ENCODE data around the gene CKAP2L. TPM values are rescaled to one million over a fixed set of nuclear protein-coding genes. Genes with fewer than 3 reads are reported as not detected.

The CKAP2L gene
- total and polyA plus RNA-seq, 11 donors: 0.06 to 4.5 (median 0.29) TPM; not detected in 4

DNA sequence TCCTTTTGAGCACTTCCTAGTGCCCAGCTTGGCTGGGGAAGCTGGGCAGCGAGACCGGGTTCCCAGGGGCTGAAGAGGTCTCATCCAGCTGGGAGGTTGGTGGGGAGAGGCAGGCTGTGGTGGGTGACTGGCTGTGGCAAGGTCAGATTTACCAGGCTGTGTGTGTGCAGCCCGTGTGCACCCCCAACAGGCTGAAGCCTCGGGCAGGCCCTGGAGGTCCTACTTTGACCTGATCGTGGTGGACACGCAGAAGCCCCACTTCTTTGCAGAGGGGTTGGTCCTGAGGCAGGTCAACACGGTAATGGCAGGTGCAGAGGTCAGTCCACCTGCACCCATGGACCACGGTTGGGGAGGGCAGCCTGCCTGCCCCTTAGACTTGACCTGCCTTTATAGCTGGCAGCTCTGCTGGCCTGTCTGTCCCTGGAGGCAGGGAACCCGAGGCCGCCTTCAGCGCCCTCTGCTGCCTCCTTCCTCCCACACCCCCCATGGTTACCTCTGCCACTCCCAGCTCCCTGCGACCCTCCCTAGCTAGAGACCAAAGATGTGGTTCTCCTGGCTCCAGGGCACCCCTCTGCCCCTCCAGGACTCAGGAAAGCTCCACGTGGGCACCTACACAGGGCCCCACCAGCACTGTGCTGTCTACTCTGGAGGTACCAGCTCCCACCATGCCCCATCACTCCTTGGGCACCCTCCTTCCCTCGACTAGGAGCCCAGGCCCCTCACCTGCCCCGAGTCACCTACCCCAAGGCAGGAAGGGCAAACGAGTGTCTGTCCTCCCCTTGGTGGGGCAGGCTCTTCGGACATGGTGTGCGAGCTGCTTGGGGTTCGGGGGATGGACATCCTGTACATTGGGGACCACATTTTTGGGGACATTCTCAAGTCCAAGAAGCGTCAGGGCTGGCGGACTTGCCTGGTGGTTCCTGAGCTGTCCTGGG lies 39.6 kb downstream of the CKAP2L start:
- TF ChIP-seq POLR2A (IDR thresholded peaks at IDR 0.05): no peak
- TF ChIP-seq, protein P1, sequence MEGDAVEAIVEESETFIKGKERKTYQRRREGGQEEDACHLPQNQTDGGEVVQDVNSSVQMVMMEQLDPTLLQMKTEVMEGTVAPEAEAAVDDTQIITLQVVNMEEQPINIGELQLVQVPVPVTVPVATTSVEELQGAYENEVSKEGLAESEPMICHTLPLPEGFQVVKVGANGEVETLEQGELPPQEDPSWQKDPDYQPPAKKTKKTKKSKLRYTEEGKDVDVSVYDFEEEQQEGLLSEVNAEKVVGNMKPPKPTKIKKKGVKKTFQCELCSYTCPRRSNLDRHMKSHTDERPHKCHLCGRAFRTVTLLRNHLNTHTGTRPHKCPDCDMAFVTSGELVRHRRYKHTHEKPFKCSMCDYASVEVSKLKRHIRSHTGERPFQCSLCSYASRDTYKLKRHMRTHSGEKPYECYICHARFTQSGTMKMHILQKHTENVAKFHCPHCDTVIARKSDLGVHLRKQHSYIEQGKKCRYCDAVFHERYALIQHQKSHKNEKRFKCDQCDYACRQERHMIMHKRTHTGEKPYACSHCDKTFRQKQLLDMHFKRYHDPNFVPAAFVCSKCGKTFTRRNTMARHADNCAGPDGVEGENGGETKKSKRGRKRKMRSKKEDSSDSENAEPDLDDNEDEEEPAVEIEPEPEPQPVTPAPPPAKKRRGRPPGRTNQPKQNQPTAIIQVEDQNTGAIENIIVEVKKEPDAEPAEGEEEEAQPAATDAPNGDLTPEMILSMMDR (IDR thresholded peaks at IDR 0.05): peak in 1 of 12 donors; percentile 17
- no peaks in the 10 kb centered on the region for H3K9me3 ChIP-seq
- H3K4me1 ChIP-seq: peaks cover 0 to 31% (median 1%) of the 10 kb centered on the region in 12 donors
- peaks cover 0 to 16% (median 0%) of the 10 kb centered on the region in 9 donors for H3K27me3 ChIP-seq
- WGBS, 4 donors: 84 to 89% (median 86%) methylated on average over 15 to 21 of the region's 21 CpGs
- DNase-seq: no peak
- no peak for ATAC-seq
- H3K27ac ChIP-seq: no peak overlapping the region
- intact Hi-C loops (cut with DNase I): loop anchor here in 5 of 10 donors (2.0 to 5.0 kb wide), 5 partner anchors 98 to 128 kb away; no protein-coding TSS in a partner anchor
- no peak overlapping the region for H3K4me3 ChIP-seq
- no peaks in the 10 kb centered on the region for H3K36me3 ChIP-seq

DNA sequence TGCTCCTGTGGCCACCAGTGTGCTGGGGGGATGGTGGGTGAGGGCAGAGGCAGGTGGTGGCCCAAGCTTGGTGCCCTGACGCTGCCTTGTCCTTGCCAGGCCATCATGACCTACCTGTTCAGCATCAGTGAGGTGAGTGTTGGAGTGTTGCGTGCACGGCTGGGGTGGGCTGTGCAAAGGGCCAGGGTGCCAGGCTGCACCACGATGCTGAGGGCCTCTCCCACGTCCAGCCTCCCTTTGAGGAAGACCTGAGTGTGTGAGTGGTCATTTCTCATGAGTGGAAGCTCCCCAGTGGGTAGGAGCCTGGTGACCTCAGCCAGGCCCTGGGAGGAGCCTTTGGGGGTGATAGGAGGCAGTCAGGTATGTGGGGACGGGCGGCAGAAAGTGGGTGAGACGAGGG lies 40.4 kb downstream of the CKAP2L start:
- ATAC-seq (no peak), DNase-seq (no peak)
- no peaks in the 10 kb centered on the region for H3K36me3 ChIP-seq
- intact Hi-C loops (cut with DNase I): loop anchor here in 3 of 10 donors (2.0 to 5.0 kb wide), 3 partner anchors 121 to 127 kb away; no protein-coding TSS in a partner anchor
- TF ChIP-seq, protein P1 (IDR thresholded peaks at IDR 0.05): no peak
- TF ChIP-seq POLR2A (IDR thresholded peaks at IDR 0.05): no peak
- H3K27ac ChIP-seq: no peak overlapping the region
- no peaks in the 10 kb centered on the region for H3K9me3 ChIP-seq
- H3K27me3 ChIP-seq: peaks cover 0 to 13% (median 0%) of the 10 kb centered on the region in 9 donors
- WGBS, 4 donors: 94 to 96% (median 96%) methylated on average over 3 to 8 of the region's 8 CpGs
- no peak overlapping the region for H3K4me3 ChIP-seq
- peaks cover 0 to 23% (median 1%) of the 10 kb centered on the region in 12 donors for H3K4me1 ChIP-seq

DNA sequence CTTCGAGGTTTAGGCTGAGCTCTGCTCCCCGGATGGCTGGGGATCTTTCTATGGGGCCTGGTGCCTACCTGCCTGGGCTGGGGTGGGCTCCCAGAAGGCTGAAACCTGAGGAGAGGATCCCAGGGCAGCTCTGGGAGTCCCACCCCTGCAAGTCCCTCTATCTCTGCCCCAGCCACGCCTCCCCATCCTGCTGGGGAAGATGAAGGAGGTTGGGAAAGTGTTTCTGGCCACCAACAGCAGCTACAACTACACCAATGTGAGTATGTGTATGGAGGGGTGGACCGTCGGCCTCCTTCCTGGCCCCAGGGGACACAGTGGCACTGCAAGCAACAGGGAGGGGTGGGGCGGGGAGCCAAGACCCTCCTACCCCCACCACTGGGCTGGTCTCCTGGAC lies 40.9 kb downstream of the CKAP2L start:
- Histone ChIP-seq H3K36me3 (no peaks in the 10 kb centered on the region), H3K9me3 (no peaks in the 10 kb centered on the region), H3K27me3 (peaks cover 0 to 10% (median 0%) of the 10 kb centered on the region in 9 donors), H3K4me1 (peaks cover 0 to 18% (median 1%) of the 10 kb centered on the region in 12 donors), H3K27ac (no peak overlapping the region), H3K4me3 (no peak overlapping the region)
- ATAC-seq (no peak), DNase-seq (no peak)
- intact Hi-C loops (cut with DNase I): loop anchor here in 1 of 10 donors (5.0 kb wide), 1 partner anchor 121 kb away; no protein-coding TSS in a partner anchor
- TF ChIP-seq POLR2A (IDR thresholded peaks at IDR 0.05): no peak
- TF ChIP-seq, protein P1 (IDR thresholded peaks at IDR 0.05): no peak
- WGBS, 4 donors: 84 to 92% (median 85%) methylated on average over 4 to 6 of the region's 6 CpGs

Measured in heart left ventricle (tissue), 16 donors.